GM19467 (cell line): ENCODE data around the gene CEP57.
"Not testable (repeated sequence)": the region's sequence is repeated elsewhere in the genome, so short reads cannot be mapped to it uniquely, and the experiment has no call there.

Experiments
- ATAC-seq: cut with Tn5 transposase; IDR thresholded peaks from one replicate; pipeline ENCODE4 v1.9.1; 2021; ENCODE audit warnings: mild to moderate bottlenecking, moderate library complexity; ENCODE audit not compliant: unreplicated experiment

Gene CEP57

DNA sequence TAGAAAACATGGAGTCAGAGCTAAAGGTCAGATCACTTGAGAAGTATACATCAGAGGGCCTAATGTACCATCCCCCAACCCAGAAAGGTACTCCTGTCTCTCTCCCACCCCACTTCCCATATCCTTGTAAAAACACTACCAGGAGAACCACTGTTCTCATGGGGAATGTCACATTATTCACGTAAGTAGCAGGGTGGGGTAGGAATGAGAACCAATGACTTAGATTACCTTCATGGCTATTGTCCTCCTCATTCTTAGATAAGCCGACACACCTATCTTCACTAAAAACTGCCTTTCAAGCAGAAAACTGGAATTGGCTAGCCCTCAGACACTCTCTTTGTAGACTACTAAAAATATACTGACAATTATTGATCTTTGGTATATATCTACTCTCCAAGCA lies 63.6 kb downstream of the CEP57 start:
- ATAC-seq: no peak

DNA sequence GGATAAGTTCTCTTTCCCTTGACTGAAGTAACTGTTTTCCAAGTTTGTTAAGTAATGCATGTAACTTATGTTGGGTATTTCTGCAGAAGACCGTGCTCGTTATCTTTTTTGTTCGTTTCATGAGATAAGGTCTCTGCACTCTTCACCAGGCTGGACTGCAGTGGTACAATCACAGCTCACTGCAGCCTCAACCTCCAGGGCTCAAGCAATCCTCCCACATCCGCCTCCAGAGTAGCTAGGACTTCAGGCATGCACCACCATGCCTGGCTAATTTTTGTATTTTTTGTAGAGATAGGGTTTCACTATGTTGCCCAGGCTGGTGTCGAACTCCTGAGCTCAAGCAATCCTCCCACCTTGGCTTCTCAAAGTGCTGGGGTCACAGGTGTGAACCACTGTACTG lies 64.1 kb downstream of the CEP57 start:
- ATAC-seq: not testable (repeated sequence)

DNA sequence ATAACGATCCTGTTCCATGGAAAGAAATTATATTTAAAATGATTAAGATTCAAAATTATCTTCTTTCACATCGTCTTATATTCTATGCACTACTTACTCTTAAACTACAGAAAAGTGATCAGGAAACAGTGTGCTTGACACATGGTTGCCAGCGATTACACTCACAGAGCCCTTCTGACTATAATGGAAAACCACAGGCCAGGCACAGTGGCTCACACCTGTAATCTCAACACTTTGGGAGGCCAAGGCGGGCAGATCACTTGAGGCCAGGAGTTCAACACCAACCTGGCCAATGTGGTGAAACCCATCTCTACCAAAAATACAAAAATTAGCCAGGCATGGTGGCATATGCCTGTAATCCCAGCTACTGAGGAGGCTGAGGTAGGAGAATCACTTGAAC lies 69.7 kb downstream of the CEP57 start:
- not testable (repeated sequence) for ATAC-seq

DNA sequence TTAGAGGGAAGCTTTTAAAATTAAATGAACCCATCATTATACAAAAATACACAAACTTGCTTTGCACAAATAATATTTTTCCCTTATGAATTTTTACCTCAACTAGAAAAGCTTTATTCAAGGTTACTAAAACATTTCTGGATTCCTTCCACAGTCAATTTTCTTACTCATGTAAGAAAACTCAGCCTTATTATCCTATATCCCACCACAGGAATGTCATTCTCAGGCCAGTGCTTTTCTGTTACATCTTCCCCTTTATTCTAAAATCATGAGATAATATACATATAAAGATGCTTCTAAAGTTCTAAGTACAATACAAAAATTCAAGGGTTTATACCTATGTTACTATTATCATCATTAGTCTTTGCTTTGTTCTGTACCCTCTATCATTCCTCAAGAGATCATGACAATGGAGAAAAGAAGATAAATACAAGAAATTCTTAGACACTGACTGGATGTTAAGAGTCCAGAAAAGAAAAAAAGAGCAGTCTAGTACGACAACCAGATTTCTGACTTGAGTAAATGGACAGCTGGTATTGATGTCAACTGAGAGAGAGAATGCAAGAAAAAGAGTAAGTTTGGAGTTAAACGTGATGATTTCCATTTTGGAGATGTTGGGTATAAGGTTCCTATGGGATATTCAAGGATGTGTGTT lies 73.3 kb downstream of the CEP57 start:
- no peak for ATAC-seq

DNA sequence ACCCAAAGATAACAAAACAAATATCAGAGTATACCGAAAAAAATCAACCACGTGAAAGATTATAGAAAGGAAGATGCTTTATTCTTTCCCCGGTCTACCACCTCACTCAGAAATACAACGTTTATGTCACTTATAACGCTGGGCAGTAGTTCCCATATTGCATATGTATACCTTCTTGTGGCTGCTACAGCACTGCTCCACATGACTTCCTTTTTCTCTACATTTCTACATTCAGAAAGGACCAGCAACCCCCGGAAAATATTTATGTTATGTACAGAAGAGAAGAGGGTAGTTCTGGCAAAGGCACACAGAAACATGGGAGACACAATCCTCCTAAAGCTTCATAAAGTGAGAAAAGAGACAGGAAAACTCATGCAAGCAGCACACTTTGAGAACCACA lies 76.8 kb downstream of the CEP57 start:
- no peak for ATAC-seq

DNA sequence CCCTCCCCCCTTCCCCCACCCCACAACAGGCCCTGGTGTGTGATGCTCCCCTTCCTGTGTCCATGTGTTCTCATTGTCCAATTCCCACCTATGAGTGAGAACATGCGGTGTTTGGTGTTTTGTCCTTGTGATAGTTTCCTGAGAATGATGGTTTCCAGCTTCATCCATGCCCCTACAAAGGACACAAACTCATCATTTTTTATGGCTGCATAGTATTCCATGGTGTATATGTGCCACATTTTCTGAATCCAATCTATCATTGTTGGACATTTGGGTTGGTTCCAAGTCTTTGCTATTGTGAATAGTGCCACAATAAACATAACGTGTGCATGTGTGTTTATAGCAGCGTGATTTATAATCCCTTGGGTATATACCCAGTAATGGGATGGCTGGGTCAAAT lies 80.6 kb downstream of the CEP57 start:
- ATAC-seq: not testable (repeated sequence)

DNA sequence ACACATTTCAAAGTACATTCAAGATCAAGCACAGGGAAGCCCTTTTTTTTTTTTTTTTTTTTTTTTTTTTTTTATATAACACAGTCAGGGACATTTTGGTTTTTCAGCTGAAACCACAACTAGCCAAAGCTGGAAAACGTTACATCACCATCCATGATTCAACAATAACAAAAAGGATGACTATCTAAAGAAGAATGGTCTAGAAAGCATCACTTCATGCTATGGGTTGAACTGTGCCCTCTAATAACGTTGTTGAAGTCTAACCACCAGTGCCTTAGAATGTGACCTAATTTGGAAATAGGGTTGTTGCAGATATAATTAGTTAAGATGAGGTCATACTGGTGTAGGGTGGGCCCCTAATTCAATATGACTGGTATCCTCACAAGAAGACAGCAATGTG lies 87.0 kb downstream of the CEP57 start:
- ATAC-seq: no peak
